Measurements from ENCODE around the gene FANCE. TPM values are rescaled to one million over a fixed set of nuclear protein-coding genes. Genes with fewer than 3 reads are reported as not detected.

FANCE gene
- total RNA-seq, 1 experiment from 2014 or later: 12.4 TPM

DNA sequence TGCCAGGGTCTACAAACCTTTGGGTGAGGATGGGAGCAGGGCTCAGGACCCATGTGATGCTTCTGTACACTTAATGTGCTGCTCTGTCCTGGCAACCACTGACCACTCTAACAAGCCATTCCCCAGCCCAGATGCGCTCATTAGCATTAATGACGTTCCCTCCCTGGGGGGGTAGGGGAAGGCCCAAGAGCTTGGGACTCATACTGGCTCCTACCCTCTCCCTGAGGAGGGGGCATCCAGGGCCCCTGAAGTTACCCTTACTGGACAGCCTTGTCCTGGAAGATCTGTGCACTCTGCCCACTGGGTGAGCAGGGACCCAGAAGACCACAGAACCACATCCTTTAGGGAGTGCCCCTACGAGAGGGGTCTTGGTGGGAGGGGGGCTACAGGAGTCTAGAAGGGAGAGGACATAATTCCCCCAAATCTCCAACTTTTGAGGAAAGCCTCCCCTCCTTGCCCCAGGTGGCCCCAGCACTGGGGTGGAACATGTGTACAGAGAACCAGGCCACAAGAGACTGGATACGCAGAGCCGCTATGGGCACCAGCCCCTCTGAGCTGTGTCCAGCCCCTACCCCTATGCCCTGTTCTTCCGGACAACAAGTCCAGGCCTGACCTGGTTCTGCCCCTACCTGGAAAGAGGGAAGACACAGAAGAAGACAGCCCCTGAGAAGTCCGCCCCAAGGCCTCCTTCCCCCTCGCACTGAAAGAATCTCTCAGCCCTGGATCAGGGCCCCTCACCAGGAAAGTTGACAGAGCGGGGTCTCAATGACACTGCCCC lies 43.3 kb downstream of the FANCE start:
- H3K4me3 ChIP-seq (ENCODE audit: low read depth, low read length): peak overlapping the region; percentile 91
- Mint-ChIP-seq H3K4me3 (ENCODE audit: unreplicated experiment) (peak overlapping the region; percentile 74), H3K4me1 (ENCODE audit: low read depth, unreplicated experiment) (peaks cover 34% of the 10 kb centered on the region), H3K36me3 (ENCODE audit: insufficient read depth, unreplicated experiment) (peaks cover 7% of the 10 kb centered on the region), H3K27me3 (ENCODE audit: insufficient read depth, unreplicated experiment) (no peaks in the 10 kb centered on the region), H3K9me3 (ENCODE audit: unreplicated experiment) (no peaks in the 10 kb centered on the region), H3K27ac (ENCODE audit: unreplicated experiment) (peak overlapping the region; percentile 67)
- TF ChIP-seq, protein P1, sequence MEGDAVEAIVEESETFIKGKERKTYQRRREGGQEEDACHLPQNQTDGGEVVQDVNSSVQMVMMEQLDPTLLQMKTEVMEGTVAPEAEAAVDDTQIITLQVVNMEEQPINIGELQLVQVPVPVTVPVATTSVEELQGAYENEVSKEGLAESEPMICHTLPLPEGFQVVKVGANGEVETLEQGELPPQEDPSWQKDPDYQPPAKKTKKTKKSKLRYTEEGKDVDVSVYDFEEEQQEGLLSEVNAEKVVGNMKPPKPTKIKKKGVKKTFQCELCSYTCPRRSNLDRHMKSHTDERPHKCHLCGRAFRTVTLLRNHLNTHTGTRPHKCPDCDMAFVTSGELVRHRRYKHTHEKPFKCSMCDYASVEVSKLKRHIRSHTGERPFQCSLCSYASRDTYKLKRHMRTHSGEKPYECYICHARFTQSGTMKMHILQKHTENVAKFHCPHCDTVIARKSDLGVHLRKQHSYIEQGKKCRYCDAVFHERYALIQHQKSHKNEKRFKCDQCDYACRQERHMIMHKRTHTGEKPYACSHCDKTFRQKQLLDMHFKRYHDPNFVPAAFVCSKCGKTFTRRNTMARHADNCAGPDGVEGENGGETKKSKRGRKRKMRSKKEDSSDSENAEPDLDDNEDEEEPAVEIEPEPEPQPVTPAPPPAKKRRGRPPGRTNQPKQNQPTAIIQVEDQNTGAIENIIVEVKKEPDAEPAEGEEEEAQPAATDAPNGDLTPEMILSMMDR (IDR thresholded peaks at IDR 0.05; ENCODE audit: insufficient read depth in 1 of 2, low read depth in 1 of 2, low read length in 1 of 2, severe bottlenecking in 1 of 2, unreplicated experiment in 1 of 2): no peak
- intact Hi-C loops (cut with micrococcal nuclease; ENCODE audit: unreplicated experiment): no loop called here
- no peaks in the 10 kb centered on the region for H3K9me3 ChIP-seq
- ChIA-PET CTCF (interaction anchor here (0.6 to 1.3 kb wide), 3 partner anchors 9 to 80 kb away, joined by 3 to 9 read pairs (median 3); no protein-coding TSS in a partner anchor), POLR2A (interaction anchor here (2.0 to 2.6 kb wide), 3 partner anchors 9 to 177 kb away, joined by 5 to 23 read pairs (median 18); no protein-coding TSS in a partner anchor)
- H3K27me3 ChIP-seq (replicated peaks; ENCODE audit: control insufficient read depth, insufficient read depth, low read length): no peaks in the 10 kb centered on the region
- no peak for DNase-seq
- no peaks in the 10 kb centered on the region; the same call in 1 of the 2 replicates for H3K36me3 ChIP-seq (ENCODE audit: control insufficient read depth, insufficient read depth, low read length)
- H3K4me1 ChIP-seq: peaks cover 64% of the 10 kb centered on the region
- BruUV-seq (replicated peaks): TSS peak; percentile 40

DNA sequence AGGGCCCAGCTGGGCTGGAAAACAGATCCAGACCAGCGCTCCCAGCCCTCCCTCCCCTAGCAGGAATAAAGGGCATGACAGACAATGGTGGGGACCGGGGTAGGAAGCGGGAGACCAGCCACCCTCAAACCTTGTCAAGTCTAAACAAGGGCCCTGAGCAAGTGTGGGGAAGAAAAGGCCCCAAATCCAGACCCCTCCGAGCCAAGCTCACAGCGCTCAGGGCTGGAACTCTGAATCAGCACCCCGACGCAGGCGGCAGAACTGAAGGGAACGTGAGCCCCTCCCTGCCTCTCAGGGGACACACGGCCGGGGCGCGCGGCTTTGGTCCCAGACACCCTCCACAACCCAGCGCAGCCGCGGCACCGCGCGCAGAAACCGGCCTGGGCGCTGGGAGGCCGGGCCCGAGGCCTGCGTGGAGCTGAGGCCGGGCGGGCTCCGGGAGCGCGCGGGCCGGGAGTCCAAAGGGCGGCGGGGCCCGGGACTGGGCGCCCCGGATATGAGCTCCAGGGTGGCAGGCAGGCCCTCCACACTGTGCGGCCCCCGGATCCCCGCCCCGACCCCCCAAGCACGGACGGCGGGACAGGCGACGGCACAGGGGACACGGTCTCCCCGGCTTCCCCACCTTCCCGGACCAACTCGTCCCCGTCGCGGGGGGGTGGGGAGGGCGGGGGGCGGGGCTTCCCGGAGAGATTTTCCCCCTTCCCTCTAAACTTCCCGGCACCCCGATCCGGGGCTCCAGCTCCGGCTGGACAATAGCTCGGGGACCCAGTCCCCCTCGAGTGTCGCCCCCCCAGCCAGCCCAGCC lies 44.1 kb downstream of the FANCE start:
- Mint-ChIP-seq H3K36me3 (ENCODE audit: insufficient read depth, unreplicated experiment) (peaks cover 7% of the 10 kb centered on the region), H3K27me3 (ENCODE audit: insufficient read depth, unreplicated experiment) (no peaks in the 10 kb centered on the region), H3K4me3 (ENCODE audit: unreplicated experiment) (peak overlapping the region; percentile 74), H3K27ac (ENCODE audit: unreplicated experiment) (peak overlapping the region; percentile 67), H3K9me3 (ENCODE audit: unreplicated experiment) (no peaks in the 10 kb centered on the region), H3K4me1 (ENCODE audit: low read depth, unreplicated experiment) (peaks cover 26% of the 10 kb centered on the region)
- intact Hi-C loops (cut with micrococcal nuclease; ENCODE audit: unreplicated experiment): no loop called here
- H3K9me3 ChIP-seq: no peaks in the 10 kb centered on the region
- peaks cover 57% of the 10 kb centered on the region for H3K4me1 ChIP-seq
- TF ChIP-seq, protein P1 (IDR thresholded peaks at IDR 0.05; ENCODE audit: insufficient read depth in 1 of 2, low read depth in 1 of 2, low read length in 1 of 2, severe bottlenecking in 1 of 2, unreplicated experiment in 1 of 2): no peak
- peak in 1 of 2 experiments; percentile 66 for DNase-seq
- BruUV-seq (replicated peaks): no TSS peak
- H3K27me3 ChIP-seq (replicated peaks; ENCODE audit: control insufficient read depth, insufficient read depth, low read length): no peaks in the 10 kb centered on the region
- CTCF ChIA-PET: interaction anchor here (0.6 to 1.3 kb wide), 4 partner anchors 10 to 81 kb away, joined by 3 read pairs; partner anchors contain the start of gene RPL10A
- H3K36me3 ChIP-seq (ENCODE audit: control insufficient read depth, insufficient read depth, low read length): no peaks in the 10 kb centered on the region; the same call in 1 of the 2 replicates
- POLR2A ChIA-PET: interaction anchor here (0.5 to 2.6 kb wide), 5 partner anchors 10 to 178 kb away, joined by 3 to 23 read pairs (median 5); no protein-coding TSS in a partner anchor
- H3K4me3 ChIP-seq (ENCODE audit: low read depth, low read length): peak overlapping the region; percentile 91

All from Caco-2 (cell line).